Measurements from ENCODE around the gene IL36B.
"Not testable (repeated sequence)": the region's sequence is repeated elsewhere in the genome, so short reads cannot be mapped to it uniquely, and the experiment has no call there.

The IL36B gene

DNA sequence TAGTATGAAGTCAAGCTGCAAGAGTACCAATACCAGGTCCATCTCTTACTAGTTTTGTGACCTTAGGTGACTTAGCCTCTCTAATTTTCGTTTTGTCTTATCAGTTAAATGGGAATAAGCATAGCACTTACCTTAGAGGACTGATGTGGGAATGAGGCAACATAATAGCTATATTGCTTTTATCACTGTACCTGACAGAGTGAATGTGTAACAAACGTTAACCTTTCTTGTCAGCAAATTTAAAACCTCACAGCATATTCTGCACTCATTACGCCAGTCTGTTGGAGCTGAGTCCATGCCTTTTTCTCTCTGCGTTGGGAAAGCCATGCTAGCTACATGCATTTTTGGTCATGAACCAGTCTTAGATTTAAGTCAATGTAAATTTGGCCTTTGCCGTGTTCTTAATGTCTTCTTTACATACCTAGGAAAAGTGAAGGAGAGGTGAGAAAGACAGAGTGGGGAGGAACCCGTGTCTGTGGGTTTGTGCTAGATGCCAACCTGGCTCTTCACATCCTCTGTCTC lies at the start of gene IL36B:
TSS of gene IL36B (minus strand) at position 472 of the 522 bp plus-strand sequence.
- no peaks in the 10 kb centered on the region for H3K36me3 ChIP-seq (ENCODE audit: control insufficient read depth, insufficient read depth, low read length)
- H3K4me3 ChIP-seq (ENCODE audit: low read length), result no peak within 1 kb of the TSS; the same call in 1 of the 2 replicates
- no peaks in the 10 kb centered on the region for H3K4me1 ChIP-seq (ENCODE audit: control insufficient read depth, insufficient read depth, low read length)
- peaks cover 4% of the 10 kb centered on the region for H3K9me3 ChIP-seq (ENCODE audit: control insufficient read depth, insufficient read depth, low read length)
- DNase-seq (ENCODE audit: low read depth, low spot score), result no peak
- no peak within 1 kb of the TSS for H3K27ac ChIP-seq (ENCODE audit: low read length)
- WGBS (ENCODE audit: insufficient coverage, insufficient read length), result no CpG with 5 or more reads among the region's 6 CpGs
- no peaks in the 10 kb centered on the region for H3K27me3 ChIP-seq (ENCODE audit: control insufficient read depth, insufficient read depth, low read length)

- no peak for DNase-seq (ENCODE audit: low read depth, low spot score)
- WGBS (ENCODE audit: insufficient coverage, insufficient read length), result no CpG with 5 or more reads among the region's 2 CpGs
- Histone ChIP-seq H3K4me1 (ENCODE audit: control insufficient read depth, insufficient read depth, low read length) (no peaks in the 10 kb centered on the region; the same call in 1 of the 2 replicates), H3K4me3 (ENCODE audit: low read length) (no peak overlapping the region), H3K36me3 (ENCODE audit: control insufficient read depth, insufficient read depth, low read length) (no peaks in the 10 kb centered on the region), H3K9me3 (ENCODE audit: control insufficient read depth, insufficient read depth, low read length) (no peaks in the 10 kb centered on the region), H3K27ac (ENCODE audit: low read length) (no peak overlapping the region), H3K27me3 (ENCODE audit: control insufficient read depth, insufficient read depth, low read length) (no peaks in the 10 kb centered on the region)
These were observed 49.5 kb upstream of the IL36B start for GRCh38 chr2:113102133-113102532.

DNA sequence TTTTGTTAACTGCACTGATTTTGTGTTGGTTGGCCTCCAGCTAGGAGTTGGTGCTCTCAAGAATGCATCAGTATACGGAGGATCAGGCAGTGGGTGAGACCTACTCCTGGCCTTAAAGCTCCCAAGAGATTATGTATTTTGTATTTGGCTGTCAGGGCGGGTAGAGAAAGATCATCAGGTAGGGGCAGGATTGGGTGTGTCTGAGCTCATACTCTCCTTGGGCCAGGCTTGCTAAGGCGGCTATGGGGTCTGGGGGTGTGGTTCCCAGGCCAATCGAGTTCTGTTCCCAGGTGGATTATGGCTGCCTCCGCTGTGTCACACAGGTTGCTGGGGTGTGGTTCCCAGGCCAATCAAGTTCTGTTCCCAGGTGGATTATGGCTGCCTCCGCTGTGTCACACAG lies 45.9 kb upstream of the IL36B start:
- no peaks in the 10 kb centered on the region for H3K36me3 ChIP-seq (ENCODE audit: control insufficient read depth, insufficient read depth, low read length)
- DNase-seq (ENCODE audit: low read depth, low spot score), result no peak
- no peaks in the 10 kb centered on the region for H3K9me3 ChIP-seq (ENCODE audit: control insufficient read depth, insufficient read depth, low read length)
- WGBS (ENCODE audit: insufficient coverage, insufficient read length), result no CpG with 5 or more reads among the region's 6 CpGs
- no peak overlapping the region for H3K4me3 ChIP-seq (ENCODE audit: low read length)
- H3K27ac ChIP-seq (ENCODE audit: low read length), result no peak overlapping the region
- H3K4me1 ChIP-seq (ENCODE audit: control insufficient read depth, insufficient read depth, low read length), result no peaks in the 10 kb centered on the region; the same call in 1 of the 2 replicates
- H3K27me3 ChIP-seq (ENCODE audit: control insufficient read depth, insufficient read depth, low read length), result no peaks in the 10 kb centered on the region

DNA sequence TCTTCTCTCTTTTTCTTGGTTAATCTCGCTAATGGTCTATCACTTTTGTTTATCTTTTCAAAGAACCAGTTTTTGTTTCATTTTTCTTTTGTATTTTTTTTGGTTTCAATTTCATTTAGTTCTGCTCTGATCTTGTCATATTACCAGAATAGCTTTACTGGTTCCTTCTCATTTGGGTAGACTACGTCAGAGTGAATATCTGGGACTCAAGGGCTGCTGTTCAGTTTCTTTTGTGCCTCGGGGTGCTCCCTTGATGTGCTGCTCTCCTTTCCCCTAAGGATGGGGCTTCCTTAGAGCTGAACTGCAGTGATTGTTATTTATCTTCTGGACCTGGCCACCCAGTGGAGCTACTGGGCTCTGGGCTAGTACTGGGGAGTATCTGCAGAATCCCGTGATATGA lies 45.4 kb upstream of the IL36B start:
- WGBS (ENCODE audit: insufficient coverage, insufficient read length), result no CpG with 5 or more reads among the region's 4 CpGs
- H3K4me3 ChIP-seq (ENCODE audit: low read length), result no peak overlapping the region
- H3K27me3 ChIP-seq (ENCODE audit: control insufficient read depth, insufficient read depth, low read length), result no peaks in the 10 kb centered on the region
- H3K27ac ChIP-seq (ENCODE audit: low read length), result no peak overlapping the region
- no peaks in the 10 kb centered on the region; the same call in 1 of the 2 replicates for H3K4me1 ChIP-seq (ENCODE audit: control insufficient read depth, insufficient read depth, low read length)
- DNase-seq (ENCODE audit: low read depth, low spot score), result no peak
- H3K36me3 ChIP-seq (ENCODE audit: control insufficient read depth, insufficient read depth, low read length), result no peaks in the 10 kb centered on the region
- no peaks in the 10 kb centered on the region for H3K9me3 ChIP-seq (ENCODE audit: control insufficient read depth, insufficient read depth, low read length)

- H3K27ac ChIP-seq (ENCODE audit: low read length); H3K9me3 ChIP-seq (ENCODE audit: control insufficient read depth, insufficient read depth, low read length); DNase-seq (ENCODE audit: low read depth, low spot score); H3K36me3 ChIP-seq (ENCODE audit: control insufficient read depth, insufficient read depth, low read length); H3K4me3 ChIP-seq (ENCODE audit: low read length); H3K27me3 ChIP-seq (ENCODE audit: control insufficient read depth, insufficient read depth, low read length); H3K4me1 ChIP-seq (ENCODE audit: control insufficient read depth, insufficient read depth, low read length): not testable (repeated sequence)
- no CpG with 5 or more reads among the region's 2 CpGs for WGBS (ENCODE audit: insufficient coverage, insufficient read length)
These were observed 44.4 kb upstream of the IL36B start for GRCh38 chr2:113096842-113097618.

- not testable (repeated sequence) for H3K9me3 ChIP-seq (ENCODE audit: control insufficient read depth, insufficient read depth, low read length); DNase-seq (ENCODE audit: low read depth, low spot score); H3K4me1 ChIP-seq (ENCODE audit: control insufficient read depth, insufficient read depth, low read length); H3K27me3 ChIP-seq (ENCODE audit: control insufficient read depth, insufficient read depth, low read length); H3K4me3 ChIP-seq (ENCODE audit: low read length); H3K36me3 ChIP-seq (ENCODE audit: control insufficient read depth, insufficient read depth, low read length); H3K27ac ChIP-seq (ENCODE audit: low read length)
- no CpG with 5 or more reads among the region's 14 CpGs for WGBS (ENCODE audit: insufficient coverage, insufficient read length)
These were observed 43.6 kb upstream of the IL36B start for GRCh38 chr2:113096306-113096705.

DNA sequence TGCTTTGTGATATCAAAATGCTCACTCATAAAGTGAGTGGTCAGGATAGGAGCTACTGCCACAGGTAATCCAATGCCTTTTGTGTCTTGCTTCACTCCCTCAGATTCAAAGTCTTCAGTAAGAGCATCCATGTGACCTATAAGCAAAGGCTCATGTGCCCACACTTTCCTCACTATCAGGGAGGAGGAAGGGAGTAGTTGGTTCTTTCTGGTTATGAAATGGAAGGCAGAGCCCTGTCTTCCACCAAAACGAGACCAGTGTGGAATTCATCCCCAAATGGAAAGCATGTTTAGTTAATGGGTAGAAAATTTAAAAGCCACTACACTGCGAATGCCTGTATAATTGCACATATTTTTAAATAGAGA lies 40.9 kb upstream of the IL36B start:
- WGBS (ENCODE audit: insufficient coverage, insufficient read length), result no CpG with 5 or more reads among the region's 2 CpGs
- H3K36me3 ChIP-seq (ENCODE audit: control insufficient read depth, insufficient read depth, low read length), result no peaks in the 10 kb centered on the region
- no peak overlapping the region for H3K4me3 ChIP-seq (ENCODE audit: low read length)
- no peak overlapping the region for H3K27ac ChIP-seq (ENCODE audit: low read length)
- DNase-seq (ENCODE audit: low read depth, low spot score), result no peak
- no peaks in the 10 kb centered on the region for H3K9me3 ChIP-seq (ENCODE audit: control insufficient read depth, insufficient read depth, low read length)
- no peaks in the 10 kb centered on the region for H3K4me1 ChIP-seq (ENCODE audit: control insufficient read depth, insufficient read depth, low read length)
- H3K27me3 ChIP-seq (ENCODE audit: control insufficient read depth, insufficient read depth, low read length), result no peaks in the 10 kb centered on the region

DNA sequence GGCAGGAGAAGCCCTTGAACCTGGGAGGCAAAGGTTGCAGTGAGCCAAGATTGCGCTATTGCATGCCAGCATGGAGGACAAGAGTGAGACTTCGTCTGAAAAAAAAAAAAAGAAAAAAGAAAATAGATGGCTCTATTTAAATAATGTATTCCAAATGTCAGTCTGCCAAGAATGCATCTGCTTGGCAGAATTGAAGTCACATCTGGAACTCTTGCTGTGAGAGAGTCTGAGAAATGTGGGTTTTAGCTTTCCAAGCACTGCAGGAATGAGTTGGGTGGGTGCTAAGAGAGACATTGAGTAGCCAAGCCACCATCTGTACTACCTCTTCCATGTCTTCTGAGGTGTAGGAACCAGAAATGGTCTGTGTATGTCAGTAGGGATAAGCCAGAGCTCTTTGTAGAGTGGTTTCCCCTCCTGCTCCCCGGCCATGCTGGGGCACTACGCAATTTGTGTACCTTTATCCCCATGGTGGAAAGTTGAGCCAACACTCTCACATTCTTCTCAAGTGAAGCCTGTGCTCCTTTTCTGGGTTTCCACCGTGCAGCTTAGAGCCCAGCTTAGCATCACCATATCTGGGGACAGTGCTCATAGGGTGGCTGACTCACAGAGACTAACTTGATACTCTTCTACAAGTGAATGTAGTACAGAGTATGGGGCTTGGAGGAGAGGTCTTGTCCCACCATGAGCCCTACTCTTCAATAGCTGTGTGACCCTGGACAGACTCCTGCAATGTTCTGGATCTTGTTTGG lies 40.4 kb upstream of the IL36B start:
- no peaks in the 10 kb centered on the region for H3K9me3 ChIP-seq (ENCODE audit: control insufficient read depth, insufficient read depth, low read length)
- no peaks in the 10 kb centered on the region for H3K4me1 ChIP-seq (ENCODE audit: control insufficient read depth, insufficient read depth, low read length)
- H3K27ac ChIP-seq (ENCODE audit: low read length), result no peak overlapping the region
- H3K36me3 ChIP-seq (ENCODE audit: control insufficient read depth, insufficient read depth, low read length), result no peaks in the 10 kb centered on the region
- no CpG with 5 or more reads among the region's 5 CpGs for WGBS (ENCODE audit: insufficient coverage, insufficient read length)
- no peaks in the 10 kb centered on the region for H3K27me3 ChIP-seq (ENCODE audit: control insufficient read depth, insufficient read depth, low read length)
- DNase-seq (ENCODE audit: low read depth, low spot score), result no peak
- H3K4me3 ChIP-seq (ENCODE audit: low read length), result no peak overlapping the region

DNA sequence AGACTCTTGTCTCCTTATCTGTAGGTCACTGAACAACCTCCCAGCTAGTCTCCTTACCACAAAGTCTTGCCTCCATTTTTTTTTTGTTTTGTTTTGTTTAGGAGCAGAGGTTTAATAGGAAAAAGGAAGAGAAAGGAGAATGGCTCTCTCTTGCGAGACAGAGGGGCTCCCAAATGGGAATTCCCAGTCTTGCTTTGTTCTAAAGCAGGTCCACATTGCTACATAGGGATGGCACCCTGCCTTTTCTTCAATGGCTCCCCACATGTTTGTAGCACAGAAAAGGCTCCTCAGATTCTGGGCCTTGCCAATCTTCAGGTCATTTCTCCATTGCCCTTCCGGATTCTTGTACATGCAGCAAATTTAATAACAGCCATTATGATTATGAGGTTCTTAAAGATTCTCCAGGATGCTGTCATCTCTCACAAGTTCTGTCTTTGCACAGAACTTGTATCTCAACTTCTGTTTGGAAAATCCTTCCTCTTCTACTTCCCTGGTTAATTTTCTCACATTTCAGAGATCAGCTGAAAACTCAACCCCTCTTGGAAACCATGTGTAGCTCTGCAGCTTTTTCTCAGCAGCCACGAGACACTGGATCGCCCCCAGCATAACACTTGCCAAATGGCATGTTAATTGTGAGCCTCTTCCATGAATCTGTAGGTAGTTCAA lies 38.7 kb upstream of the IL36B start:
- Histone ChIP-seq H3K27ac (ENCODE audit: low read length) (no peak overlapping the region), H3K4me1 (ENCODE audit: control insufficient read depth, insufficient read depth, low read length) (no peaks in the 10 kb centered on the region), H3K9me3 (ENCODE audit: control insufficient read depth, insufficient read depth, low read length) (no peaks in the 10 kb centered on the region), H3K36me3 (ENCODE audit: control insufficient read depth, insufficient read depth, low read length) (no peaks in the 10 kb centered on the region), H3K4me3 (ENCODE audit: low read length) (no peak overlapping the region), H3K27me3 (ENCODE audit: control insufficient read depth, insufficient read depth, low read length) (no peaks in the 10 kb centered on the region)
- no CpG with 5 or more reads among the region's 4 CpGs for WGBS (ENCODE audit: insufficient coverage, insufficient read length)
- DNase-seq (ENCODE audit: low read depth, low spot score), result no peak

DNA sequence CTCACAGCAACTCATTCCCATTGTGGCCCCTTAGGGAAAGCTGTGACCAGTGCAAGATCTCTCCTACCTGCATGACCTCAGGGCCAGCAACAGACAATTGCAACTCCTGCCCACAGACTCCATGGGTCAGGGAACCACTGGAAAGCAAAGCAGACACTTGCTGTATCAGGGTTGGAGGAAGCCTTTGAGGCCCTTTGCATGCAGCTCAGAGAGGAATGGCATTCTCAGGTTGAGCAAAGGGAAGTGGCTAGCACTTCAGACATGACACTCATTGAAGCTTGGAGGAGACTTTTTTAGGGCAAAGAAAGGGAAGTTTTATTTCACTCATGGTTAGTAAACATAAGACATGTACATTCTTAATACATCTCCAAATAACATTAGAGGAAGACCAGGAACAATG lies 37.2 kb upstream of the IL36B start:
- DNase-seq (ENCODE audit: low read depth, low spot score), result no peak
- Histone ChIP-seq H3K9me3 (ENCODE audit: control insufficient read depth, insufficient read depth, low read length) (no peaks in the 10 kb centered on the region), H3K36me3 (ENCODE audit: control insufficient read depth, insufficient read depth, low read length) (no peaks in the 10 kb centered on the region), H3K27ac (ENCODE audit: low read length) (no peak overlapping the region), H3K27me3 (ENCODE audit: control insufficient read depth, insufficient read depth, low read length) (no peaks in the 10 kb centered on the region), H3K4me3 (ENCODE audit: low read length) (no peak overlapping the region), H3K4me1 (ENCODE audit: control insufficient read depth, insufficient read depth, low read length) (no peaks in the 10 kb centered on the region)

Data from iPS DF 6.9 (cell line).